Superior temporal gyrus (tissue), 1 donor: ENCODE measurements around the gene TBC1D22B.
A peak's percentile ranks its signal among the peaks of the same experiment; 100 is the strongest.

Experiments used
- DNase-seq: peaks from one replicate; pipeline ENCODE4 v3.0.0-alpha.2; 2016; ENCODE audit errors: extremely low spot score

TBC1D22B gene, protein sequence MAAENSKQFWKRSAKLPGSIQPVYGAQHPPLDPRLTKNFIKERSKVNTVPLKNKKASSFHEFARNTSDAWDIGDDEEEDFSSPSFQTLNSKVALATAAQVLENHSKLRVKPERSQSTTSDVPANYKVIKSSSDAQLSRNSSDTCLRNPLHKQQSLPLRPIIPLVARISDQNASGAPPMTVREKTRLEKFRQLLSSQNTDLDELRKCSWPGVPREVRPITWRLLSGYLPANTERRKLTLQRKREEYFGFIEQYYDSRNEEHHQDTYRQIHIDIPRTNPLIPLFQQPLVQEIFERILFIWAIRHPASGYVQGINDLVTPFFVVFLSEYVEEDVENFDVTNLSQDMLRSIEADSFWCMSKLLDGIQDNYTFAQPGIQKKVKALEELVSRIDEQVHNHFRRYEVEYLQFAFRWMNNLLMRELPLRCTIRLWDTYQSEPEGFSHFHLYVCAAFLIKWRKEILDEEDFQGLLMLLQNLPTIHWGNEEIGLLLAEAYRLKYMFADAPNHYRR

DNA sequence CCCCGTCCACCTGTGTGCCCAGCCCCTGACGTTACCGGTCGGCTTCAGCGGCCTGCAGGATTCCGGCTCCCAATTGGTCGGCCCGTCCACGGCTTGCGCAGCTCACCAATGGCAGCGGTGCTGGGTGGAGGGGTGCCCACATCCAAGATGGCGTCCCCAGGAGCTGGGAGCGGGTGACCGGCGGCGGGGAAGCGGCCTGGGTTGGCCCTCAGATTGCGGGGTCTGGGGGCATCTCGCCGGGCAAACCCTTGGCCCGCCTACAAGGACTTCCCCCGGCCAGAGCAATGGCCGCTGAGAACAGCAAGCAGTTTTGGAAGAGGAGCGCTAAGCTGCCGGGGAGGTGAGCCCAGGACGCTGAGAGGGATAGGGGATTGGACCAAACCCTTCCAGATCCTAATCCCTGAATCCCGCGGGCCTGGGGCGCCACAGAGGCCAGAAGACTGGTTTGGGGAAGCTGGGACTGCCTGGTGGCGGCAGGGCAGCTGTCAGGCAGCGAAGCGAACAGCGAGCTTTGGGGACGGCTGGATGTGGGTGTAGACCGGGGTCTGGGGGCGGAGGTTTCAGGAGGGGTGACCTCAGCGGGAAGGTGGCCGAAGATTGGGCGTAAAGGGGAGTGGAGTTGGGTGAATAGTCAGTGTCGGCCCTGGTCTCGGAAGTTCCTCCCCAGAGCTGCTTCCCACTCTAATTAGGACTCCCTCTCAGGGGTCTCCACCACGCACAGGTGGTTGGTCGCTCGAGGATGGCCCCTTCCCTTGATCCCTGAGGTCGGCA lies at the start of gene TBC1D22B, which contains the start of gene TMEM217:
Gene TBC1D22B, plus strand, starts transcription at position 139 of the 771 bp plus-strand sequence. Its CDS starts 146 bp downstream, at position 285.
Gene TMEM217, minus strand, starts transcription at position 511 of the 771 bp plus-strand sequence. CDS start 39,114 bp downstream, outside the sequence.
- DNase-seq, result peak; percentile 96

DNA sequence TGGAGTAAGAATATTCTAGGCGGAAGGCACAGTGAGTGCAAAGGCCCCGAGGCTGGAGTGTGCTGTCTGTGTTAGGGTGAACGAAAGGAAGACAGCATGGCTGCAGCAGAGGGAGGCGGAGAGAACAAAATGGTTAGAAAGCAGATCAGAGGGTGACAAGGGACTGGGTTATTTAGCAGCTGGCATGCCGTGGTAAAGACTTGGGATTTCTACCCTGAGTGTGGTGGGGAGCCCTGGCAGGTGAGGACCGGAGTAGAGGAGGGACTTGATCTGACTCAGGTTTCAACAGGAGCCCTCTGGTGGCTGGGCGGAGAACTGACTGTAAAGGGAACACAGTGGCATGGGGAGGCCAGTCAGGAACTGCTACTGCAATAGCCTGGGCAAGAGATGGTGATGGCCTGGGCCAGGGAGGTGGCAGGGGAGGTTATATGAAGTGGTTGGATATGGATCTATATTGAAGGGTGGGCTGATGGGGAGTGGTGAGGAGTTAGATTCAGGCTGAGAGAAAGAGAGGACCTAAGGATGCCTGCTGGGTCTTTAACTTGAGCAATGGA lies 49.6 kb upstream of the TBC1D22B start:
- peak; percentile 70 for DNase-seq

DNA sequence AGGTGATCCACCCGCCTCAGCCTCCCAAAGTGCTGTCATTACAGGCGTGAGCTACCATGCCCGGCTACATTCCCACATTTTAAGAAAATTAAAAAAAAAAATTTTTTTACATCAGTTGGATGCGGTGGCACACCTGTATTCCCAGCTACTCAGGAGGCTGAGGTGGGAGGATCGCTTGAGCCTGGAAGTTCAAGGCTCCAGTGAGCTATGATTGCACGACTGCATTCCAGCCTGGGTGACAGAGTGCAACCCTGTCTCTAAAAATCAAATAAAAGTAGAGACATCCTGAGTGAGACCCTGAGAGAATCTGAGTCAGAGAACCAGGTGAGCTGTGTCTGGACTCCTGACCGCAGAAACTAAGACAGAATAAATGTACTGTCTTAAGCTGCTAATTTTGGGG lies 48.8 kb upstream of the TBC1D22B start:
- no peak for DNase-seq

DNA sequence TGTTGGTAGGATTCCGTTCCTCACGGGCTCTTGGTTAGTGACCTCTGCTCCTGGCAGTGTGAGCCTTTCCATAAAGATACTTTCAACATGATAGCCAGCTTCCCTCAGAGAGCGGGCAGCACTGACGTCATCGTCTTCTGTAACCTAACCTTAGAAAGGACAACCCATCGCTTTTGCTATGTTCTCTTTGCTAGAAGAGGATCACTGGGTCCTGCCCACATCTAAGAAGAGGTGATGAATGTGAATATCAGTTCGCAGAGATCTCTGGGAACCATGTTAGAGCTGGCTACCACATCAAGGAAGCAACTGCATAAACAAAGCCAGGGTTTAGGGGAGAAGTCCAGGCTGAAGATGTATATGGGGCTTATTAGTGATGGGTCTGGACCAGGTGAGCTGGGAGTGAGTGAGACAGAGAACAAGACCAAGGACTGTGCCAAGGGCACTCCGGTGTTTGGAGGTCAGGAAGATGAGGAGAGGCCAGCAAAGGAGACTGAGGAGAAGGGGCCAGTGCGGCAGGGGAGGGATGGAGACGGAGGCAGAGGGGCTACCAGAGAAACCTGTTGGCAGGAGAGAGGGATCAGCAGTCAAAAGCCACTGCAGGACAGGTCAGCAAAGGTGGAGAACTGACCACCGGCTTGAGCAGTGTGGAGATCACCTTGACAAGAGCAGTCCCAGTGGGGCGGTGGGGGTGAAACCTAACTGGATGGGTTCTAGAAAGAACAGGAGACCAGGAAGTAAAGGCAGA lies 47.9 kb upstream of the TBC1D22B start:
- DNase-seq, result no peak

DNA sequence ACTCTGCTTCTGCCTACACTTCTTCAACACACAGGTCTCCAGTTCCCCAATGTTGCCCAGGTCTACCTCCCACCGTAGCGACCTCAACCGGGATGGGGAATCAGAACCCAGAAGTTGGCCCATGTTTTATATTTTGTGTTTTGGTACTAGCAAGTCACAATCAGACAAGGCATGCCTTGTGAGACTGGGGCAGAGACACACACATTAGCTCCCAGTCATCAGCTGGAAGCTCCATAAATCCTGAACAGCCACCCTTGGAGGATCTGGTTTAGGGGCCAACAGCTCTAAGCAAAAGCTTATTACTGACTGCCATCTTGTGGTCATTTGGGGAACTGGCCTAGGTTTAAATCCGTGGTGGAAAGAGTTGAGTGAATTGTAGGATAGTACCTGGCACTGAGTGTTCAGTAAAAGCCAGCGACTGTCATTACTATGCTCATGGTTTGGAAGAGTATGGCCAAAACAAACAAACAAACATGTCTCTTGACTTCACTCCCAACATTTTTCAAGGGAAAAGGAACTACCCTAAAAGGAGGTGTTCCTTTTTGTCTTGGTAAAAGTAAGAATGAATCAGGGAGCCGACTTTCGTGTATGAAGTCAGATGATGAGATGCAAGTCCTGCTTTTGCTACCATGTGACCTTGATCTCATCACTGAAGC lies 47.1 kb upstream of the TBC1D22B start:
- DNase-seq, result peak; percentile 95

DNA sequence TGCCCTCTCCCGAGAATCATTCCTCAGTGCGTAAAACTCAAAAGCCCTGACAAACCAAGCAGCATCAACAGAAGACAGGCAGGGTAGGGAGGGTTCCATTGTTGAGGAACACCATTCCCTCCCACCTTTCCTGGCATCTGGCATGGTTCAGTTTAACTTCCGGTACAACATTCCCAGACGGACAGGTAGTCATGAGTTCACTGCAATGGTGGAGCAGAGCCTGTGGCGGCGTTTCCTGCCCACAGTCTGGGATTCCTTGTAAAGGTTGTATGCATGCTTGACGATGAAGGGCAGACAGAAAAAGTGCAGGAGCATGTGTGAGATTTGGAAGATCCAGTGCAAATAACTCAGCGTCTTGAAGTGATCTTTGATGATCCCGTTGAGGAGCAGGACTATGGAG lies 45.3 kb upstream of the TBC1D22B start:
- DNase-seq, result no peak

DNA sequence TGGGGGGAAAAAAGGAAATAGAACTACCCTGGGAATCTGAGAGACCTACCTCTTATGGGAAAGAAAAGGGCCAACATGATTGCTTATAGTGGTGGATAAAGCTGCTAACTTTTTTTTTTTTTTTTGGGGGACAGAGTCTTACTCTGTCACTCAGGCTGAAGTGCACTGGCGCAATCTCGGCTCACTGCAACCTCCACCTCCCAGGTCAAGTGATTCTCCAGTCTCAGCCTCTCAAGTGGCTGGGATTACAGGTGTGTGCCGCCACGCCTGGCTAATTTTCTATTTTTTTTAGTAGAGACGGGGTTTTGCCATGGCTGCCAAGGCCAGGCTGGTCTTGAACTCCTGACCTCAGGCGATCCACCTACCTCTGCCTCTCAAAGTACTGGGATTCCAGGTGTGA lies 39.5 kb upstream of the TBC1D22B start:
- DNase-seq, result no peak

DNA sequence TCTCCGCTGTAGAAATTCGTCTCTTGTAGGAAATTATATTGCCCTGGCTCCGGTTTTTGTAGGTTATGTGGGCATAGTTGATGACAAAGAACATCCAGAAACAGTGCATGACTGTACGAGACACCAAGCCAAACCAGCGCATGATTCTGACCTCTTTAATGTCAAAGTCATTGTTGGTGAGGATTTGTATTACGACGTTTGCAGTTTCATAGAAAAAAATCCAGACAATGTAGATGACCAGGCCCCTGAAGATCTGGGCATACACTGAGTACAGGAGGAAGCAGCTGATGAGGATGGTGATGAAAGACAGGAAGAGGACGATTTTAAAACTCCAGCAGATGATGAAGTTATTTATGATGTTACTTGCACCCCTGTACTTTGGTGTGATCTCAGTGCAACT lies 39.1 kb upstream of the TBC1D22B start:
- no peak for DNase-seq

DNA sequence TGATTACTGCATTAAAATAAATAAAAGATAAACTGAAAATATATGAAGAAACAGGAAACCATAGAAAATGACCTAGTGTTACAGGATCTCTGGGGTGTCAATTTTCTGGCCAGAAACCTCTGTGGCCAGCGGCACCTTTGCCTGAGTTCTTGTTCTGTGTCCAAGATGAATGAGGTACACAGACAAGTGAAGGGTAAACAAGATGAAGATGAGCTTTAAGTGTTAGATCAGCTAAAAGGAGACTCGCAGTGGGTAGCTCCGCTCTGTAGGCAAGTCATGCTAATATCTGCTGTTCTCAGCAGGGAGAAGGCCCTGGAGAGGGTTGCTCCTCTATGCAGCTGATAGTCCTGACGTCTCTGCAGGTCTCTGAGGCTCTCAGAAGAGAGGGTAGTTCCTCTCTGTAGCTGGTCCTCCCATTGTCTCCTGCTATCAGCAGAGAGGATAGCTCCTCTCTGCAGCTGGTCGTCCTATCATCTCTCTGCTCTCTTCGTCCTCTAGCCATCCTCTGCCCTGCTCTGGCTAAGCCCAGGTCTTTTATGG lies 35.9 kb upstream of the TBC1D22B start:
- no peak for DNase-seq

DNA sequence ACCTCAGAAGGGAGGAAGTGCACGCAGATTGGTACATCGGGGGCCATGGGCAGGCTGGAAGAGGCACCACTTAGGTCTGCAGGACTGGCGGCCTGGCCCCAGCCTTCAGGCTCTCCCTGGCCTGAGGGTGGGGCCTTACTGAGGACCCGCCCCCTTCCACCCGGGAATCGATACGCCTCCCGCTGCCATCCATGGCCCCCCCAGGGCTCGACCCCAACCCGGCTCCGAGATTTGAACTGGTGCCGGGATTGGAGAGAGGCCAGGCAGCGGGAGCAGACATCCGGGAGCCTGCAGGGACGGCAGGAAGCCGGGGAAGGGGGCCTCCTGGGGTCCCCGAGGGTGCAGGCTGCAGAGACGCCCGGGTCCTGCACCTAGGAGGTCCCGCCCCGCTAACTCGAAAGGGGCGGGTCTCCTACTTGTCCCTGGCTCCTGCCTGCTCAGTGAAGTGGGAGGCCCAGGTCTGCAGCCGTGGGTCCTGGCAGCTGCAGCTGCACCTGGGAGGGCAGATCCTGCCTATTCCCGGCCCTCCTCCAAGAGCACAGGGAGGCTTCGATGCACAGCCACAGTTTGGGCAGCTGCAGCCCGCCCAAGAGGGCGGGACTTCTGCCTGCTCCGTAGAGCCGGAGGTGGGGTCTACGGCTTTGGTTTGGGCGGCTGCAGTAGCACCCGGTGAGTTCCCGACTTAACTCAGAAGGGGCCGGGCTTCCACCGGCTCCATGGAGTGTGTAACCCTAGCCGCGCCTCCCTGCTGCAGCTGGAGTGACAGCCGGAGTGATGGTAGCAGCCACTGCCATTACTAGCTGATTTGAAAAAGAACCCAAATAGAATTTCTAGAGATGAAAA lies 35.2 kb upstream of the TBC1D22B start:
- no peak for DNase-seq

DNA sequence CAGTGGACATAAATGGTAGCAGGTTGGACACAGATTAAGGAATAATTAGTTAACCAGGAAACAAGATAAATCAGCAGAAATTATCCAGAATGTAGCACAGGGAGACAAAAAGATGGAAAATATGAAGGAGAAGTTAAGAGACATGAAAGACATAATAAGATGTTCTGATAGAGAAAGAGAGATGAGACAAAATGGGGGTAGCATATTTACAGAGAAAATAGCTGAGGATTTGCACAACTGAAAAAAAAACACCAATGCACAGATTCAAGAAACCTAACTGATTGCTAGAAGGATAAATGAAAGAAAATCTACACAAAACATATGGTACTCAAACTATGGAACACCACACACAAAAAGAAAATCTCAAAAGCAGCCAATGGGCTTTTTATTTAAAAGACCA lies 34.6 kb upstream of the TBC1D22B start:
- no peak for DNase-seq

DNA sequence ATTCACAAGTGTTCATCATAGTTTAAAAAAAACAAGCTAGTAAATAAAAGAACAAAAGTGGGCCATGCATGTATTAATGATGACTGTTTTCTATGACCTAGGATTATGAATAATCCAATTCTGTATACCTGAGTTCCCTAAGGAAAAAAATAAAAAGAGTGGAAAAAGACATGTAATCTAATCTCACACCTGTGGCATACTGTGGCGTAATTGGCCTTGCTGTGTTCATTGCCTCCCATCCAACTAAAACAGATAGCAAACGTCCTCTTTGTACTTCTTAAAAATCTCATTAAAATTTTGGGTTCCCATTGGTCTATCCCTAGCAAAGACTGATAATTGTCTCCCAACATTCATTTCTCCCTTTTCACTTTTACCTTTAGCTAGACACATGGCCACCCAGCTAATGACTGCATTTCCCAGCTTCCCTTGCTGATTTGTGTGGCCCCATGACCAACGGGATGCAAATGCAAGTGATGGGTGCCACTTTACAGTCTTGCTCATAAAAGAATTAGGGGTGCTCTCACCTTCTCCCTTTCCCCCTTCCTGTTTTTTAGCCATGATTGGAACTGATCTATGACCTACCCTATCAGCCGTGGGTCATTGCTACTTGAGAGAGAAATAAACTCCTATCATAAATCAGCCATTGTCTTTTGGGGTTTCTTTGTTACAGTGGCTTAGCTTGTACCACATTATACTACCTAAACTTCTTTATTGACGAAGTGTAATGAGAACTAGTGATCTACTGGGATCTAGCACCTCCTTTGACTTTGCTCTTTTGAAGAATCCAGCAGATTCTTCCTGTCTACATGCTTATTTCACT lies 32.0 kb upstream of the TBC1D22B start:
- DNase-seq, result no peak

DNA sequence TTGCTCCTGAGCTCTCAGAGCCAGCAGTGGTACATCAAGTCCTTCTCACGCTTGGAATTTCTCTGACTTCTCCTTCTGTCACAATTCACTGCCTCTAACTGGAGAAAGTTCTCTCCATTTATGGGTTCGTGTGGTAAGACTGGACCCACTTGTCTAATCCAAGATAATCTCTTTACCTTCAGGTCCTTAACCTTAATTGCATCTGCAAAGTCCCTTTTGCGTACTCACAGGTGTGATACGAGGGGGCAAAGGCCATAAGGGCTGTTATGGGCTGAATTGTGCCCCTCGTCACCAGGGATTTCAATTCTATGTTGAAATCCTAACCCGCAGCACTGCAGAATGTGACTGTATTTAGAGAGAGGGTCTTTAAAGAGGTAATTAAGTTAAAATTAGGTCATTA lies 27.5 kb upstream of the TBC1D22B start:
- DNase-seq, result no peak

DNA sequence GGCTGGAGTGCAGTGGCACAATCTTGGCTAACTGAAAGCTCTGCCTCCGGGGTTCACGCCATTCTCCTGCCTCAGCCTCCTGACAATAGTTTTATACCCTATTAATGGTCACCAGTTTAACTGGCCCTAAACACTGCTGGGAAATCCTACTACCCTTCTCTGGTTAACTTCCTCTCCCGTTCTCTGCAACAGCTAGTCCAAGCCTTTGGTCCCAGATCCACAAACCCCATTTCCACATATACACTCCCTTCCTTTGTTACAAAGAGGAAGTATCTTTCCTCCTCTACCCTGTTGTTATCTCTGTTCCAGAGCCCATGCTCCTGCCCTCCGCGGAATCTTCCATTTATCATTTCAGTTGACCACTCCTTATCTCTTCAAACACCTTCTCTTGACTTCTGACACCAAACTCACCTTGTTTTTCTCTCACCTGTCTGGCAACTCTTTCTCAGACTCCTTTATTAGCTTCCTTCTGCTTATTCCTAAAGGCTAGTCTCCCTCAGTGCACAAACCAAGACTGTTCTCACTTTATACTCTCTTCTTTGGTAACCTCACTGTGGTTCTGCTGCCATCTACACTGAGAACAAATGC lies 25.0 kb upstream of the TBC1D22B start:
- no peak for DNase-seq

DNA sequence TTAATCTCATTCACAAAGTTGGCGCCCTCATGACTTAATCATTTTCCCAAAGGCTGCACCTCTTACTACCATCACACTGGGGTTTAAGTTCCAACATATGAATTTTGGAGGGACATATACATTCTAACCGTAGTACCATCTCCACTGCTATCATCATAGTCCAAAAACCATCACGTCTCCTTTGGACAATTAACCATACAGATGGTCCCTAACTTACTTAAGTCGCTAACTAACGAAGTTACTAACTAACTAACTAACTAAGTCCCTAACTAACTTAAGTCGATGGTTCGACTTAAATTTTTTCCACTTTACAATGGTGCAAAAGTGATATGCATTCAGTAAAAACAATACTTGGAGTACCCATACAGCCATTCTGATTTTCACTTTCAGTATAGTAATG lies 24.0 kb upstream of the TBC1D22B start:
- DNase-seq, result no peak

DNA sequence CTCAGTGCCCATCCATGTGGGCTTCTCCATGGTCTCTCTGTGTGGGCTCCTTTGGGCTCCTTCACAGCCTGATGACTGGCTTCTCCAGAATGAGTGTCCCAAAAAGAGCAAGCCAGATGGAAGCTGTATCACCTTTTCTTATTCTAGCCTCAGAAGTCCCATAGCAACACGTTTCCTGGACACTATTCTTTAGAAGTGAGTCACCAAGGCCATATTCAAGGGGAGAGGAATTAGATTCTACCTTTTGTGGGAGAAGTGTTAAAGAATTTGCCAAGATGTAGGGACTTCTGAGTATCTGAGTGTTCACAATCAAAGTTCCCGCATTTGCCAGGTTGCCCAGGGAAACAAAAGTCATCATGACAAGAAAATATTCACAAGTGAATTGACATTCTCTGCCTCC lies 20.7 kb upstream of the TBC1D22B start:
- no peak for DNase-seq

DNA sequence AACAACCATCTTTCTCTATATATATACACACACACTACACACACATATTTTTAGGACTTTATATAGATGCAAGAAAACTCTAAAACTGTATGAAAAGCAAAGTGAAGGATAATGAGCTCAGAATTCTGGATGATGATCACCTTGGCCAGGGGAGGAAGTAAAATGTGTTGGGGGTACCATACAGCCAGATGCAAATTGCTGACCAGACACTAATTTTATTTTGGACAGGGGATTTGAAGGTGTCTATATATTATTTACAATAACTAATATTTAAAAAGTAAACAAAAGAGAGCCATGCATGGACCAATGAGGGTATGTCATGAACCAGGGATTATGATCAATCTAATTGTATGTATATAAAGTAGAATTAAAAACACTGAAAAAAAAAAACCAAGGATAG lies 19.8 kb upstream of the TBC1D22B start:
- no peak for DNase-seq

DNA sequence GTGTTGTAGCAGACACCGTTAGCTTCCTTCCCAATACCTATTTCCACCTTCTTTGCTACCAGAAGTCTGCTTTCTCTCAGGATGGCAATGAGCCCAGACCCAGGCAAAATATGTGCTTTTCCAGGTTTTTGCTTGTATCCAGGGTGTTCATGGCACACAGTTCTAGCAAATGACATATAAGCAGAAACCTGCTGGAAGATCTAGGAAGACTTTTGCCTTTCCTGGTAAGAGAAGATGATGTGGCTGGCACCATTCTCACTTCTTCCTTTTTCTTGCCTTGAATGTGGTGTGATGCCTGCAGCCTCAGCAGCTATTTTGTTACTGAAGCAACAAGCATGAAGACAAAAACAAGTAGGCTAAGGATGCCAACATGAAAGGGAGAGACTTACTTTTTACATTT lies 19.2 kb upstream of the TBC1D22B start:
- peak; percentile 47 for DNase-seq

DNA sequence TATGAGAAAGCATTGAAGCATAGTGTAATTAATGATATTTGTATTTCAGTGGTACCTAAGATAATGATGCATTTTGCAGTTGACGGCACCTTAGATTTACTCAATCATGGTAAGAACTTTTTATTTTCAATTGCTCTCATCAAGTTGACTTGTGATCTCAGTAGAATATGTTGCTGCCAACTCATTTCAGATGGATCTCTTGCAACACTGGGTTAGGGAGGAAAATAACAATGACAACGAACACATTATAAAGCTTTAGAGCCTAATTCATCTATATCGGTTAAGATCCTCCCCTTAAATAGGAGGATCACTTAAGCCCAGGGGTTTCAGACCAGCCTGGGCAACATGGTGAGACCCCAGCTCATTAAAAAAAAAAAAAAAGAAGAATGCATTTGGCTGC lies 18.0 kb upstream of the TBC1D22B start:
- no peak for DNase-seq
